ENCODE data around the gene MEF2A.

The MEF2A gene

GRCh38 chr15:99668533-99669182 lies 102.9 kb downstream of the MEF2A start:
- Histone ChIP-seq H3K36me3 (ENCODE audit: insufficient read depth, low read length) (0 out of 2 replicates have a peak, but pooled peaks cover 3% of the 10 kb centered on the region), H3K9me3 (ENCODE audit: control insufficient read depth, insufficient read depth, low read length) (no peaks in the 10 kb centered on the region), H3K4me1 (ENCODE audit: insufficient read depth, low read length) (no peaks in the 10 kb centered on the region), H3K9ac (ENCODE audit: low read depth, low read length) (no peak overlapping the region)

GRCh38 chr15:99669250-99669649 lies 103.5 kb downstream of the MEF2A start:
- 0 out of 2 replicates have a peak, but pooled peaks cover 3% of the 10 kb centered on the region for H3K36me3 ChIP-seq (ENCODE audit: insufficient read depth, low read length)
- no peaks in the 10 kb centered on the region for H3K9me3 ChIP-seq (ENCODE audit: control insufficient read depth, insufficient read depth, low read length)
- H3K9ac ChIP-seq (ENCODE audit: low read depth, low read length): no peak overlapping the region
- no peaks in the 10 kb centered on the region for H3K4me1 ChIP-seq (ENCODE audit: insufficient read depth, low read length)

GRCh38 chr15:99671926-99672635 lies 106.3 kb downstream of the MEF2A start:
- Histone ChIP-seq H3K36me3 (ENCODE audit: insufficient read depth, low read length) (0 out of 2 replicates have a peak, but pooled peaks cover 3% of the 10 kb centered on the region), H3K4me1 (ENCODE audit: insufficient read depth, low read length) (no peaks in the 10 kb centered on the region), H3K9ac (ENCODE audit: low read depth, low read length) (no peak overlapping the region), H3K9me3 (ENCODE audit: control insufficient read depth, insufficient read depth, low read length) (no peaks in the 10 kb centered on the region)

- Histone ChIP-seq H3K36me3 (ENCODE audit: insufficient read depth, low read length) (peaks cover 6% of the 10 kb centered on the region; the same call in 1 of the 2 replicates), H3K9me3 (ENCODE audit: control insufficient read depth, insufficient read depth, low read length) (no peaks in the 10 kb centered on the region), H3K4me1 (ENCODE audit: insufficient read depth, low read length) (no peaks in the 10 kb centered on the region), H3K9ac (ENCODE audit: low read depth, low read length) (no peak overlapping the region)
Observed at GRCh38 chr15:99673111-99673510, 107.3 kb downstream of the MEF2A start.

- Histone ChIP-seq H3K4me1 (ENCODE audit: insufficient read depth, low read length) (no peaks in the 10 kb centered on the region), H3K9me3 (ENCODE audit: control insufficient read depth, insufficient read depth, low read length) (no peaks in the 10 kb centered on the region), H3K9ac (ENCODE audit: low read depth, low read length) (no peak overlapping the region), H3K36me3 (ENCODE audit: insufficient read depth, low read length) (peaks cover 6% of the 10 kb centered on the region; the same call in 1 of the 2 replicates)
Observed at GRCh38 chr15:99674279-99674678, 108.5 kb downstream of the MEF2A start.

GRCh38 chr15:99677540-99678134 lies 111.9 kb downstream of the MEF2A start:
- Histone ChIP-seq H3K36me3 (ENCODE audit: insufficient read depth, low read length) (peaks cover 6% of the 10 kb centered on the region; the same call in 1 of the 2 replicates), H3K9ac (ENCODE audit: low read depth, low read length) (no peak overlapping the region), H3K4me1 (ENCODE audit: insufficient read depth, low read length) (no peaks in the 10 kb centered on the region), H3K9me3 (ENCODE audit: control insufficient read depth, insufficient read depth, low read length) (no peaks in the 10 kb centered on the region)

GRCh38 chr15:99680276-99680675 lies 114.5 kb downstream of the MEF2A start:
- Histone ChIP-seq H3K36me3 (ENCODE audit: insufficient read depth, low read length) (peaks cover 4% of the 10 kb centered on the region; the same call in 1 of the 2 replicates), H3K4me1 (ENCODE audit: insufficient read depth, low read length) (no peaks in the 10 kb centered on the region), H3K9me3 (ENCODE audit: control insufficient read depth, insufficient read depth, low read length) (peaks cover under 1% of the 10 kb centered on the region; the same call in 1 of the 2 replicates), H3K9ac (ENCODE audit: low read depth, low read length) (no peak overlapping the region)

GRCh38 chr15:99681990-99682389 lies 116.2 kb downstream of the MEF2A start:
- Histone ChIP-seq H3K9ac (ENCODE audit: low read depth, low read length) (no peak overlapping the region), H3K36me3 (ENCODE audit: insufficient read depth, low read length) (peaks cover 4% of the 10 kb centered on the region; the same call in 1 of the 2 replicates), H3K4me1 (ENCODE audit: insufficient read depth, low read length) (no peaks in the 10 kb centered on the region), H3K9me3 (ENCODE audit: control insufficient read depth, insufficient read depth, low read length) (peaks cover 3% of the 10 kb centered on the region)

GRCh38 chr15:99682455-99682854 lies 116.7 kb downstream of the MEF2A start:
- Histone ChIP-seq H3K9me3 (ENCODE audit: control insufficient read depth, insufficient read depth, low read length) (peaks cover 3% of the 10 kb centered on the region), H3K36me3 (ENCODE audit: insufficient read depth, low read length) (peaks cover 2% of the 10 kb centered on the region; the same call in 1 of the 2 replicates), H3K9ac (ENCODE audit: low read depth, low read length) (no peak overlapping the region), H3K4me1 (ENCODE audit: insufficient read depth, low read length) (no peaks in the 10 kb centered on the region)

- Histone ChIP-seq H3K4me1 (ENCODE audit: insufficient read depth, low read length) (no peaks in the 10 kb centered on the region), H3K9me3 (ENCODE audit: control insufficient read depth, insufficient read depth, low read length) (peaks cover 3% of the 10 kb centered on the region), H3K9ac (ENCODE audit: low read depth, low read length) (no peak overlapping the region), H3K36me3 (ENCODE audit: insufficient read depth, low read length) (no peaks in the 10 kb centered on the region; the same call in 1 of the 2 replicates)
Observed at GRCh38 chr15:99683000-99683670, 117.4 kb downstream of the MEF2A start.

GRCh38 chr15:99686290-99686689 lies 120.5 kb downstream of the MEF2A start:
- Histone ChIP-seq H3K4me1 (ENCODE audit: insufficient read depth, low read length) (no peaks in the 10 kb centered on the region), H3K36me3 (ENCODE audit: insufficient read depth, low read length) (no peaks in the 10 kb centered on the region; the same call in 1 of the 2 replicates), H3K9ac (ENCODE audit: low read depth, low read length) (no peak overlapping the region), H3K9me3 (ENCODE audit: control insufficient read depth, insufficient read depth, low read length) (peaks cover 3% of the 10 kb centered on the region)

GRCh38 chr15:99692825-99693224 lies 127.0 kb downstream of the MEF2A start:
- Histone ChIP-seq H3K36me3 (ENCODE audit: insufficient read depth, low read length) (no peaks in the 10 kb centered on the region; the same call in none of the 2 replicates), H3K9me3 (ENCODE audit: control insufficient read depth, insufficient read depth, low read length) (no peaks in the 10 kb centered on the region), H3K4me1 (ENCODE audit: insufficient read depth, low read length) (no peaks in the 10 kb centered on the region), H3K9ac (ENCODE audit: low read depth, low read length) (no peak overlapping the region)

- no peak overlapping the region for H3K9ac ChIP-seq (ENCODE audit: low read depth, low read length)
- H3K9me3 ChIP-seq (ENCODE audit: control insufficient read depth, insufficient read depth, low read length): no peaks in the 10 kb centered on the region
- no peaks in the 10 kb centered on the region for H3K4me1 ChIP-seq (ENCODE audit: insufficient read depth, low read length)
- H3K36me3 ChIP-seq (ENCODE audit: insufficient read depth, low read length): no peaks in the 10 kb centered on the region; the same call in 1 of the 2 replicates
Observed at GRCh38 chr15:99696096-99696495, 130.3 kb downstream of the MEF2A start.

- no peaks in the 10 kb centered on the region for H3K9me3 ChIP-seq (ENCODE audit: control insufficient read depth, insufficient read depth, low read length)
- no peaks in the 10 kb centered on the region for H3K36me3 ChIP-seq (ENCODE audit: insufficient read depth, low read length)
- H3K4me1 ChIP-seq (ENCODE audit: insufficient read depth, low read length): peaks cover 11% of the 10 kb centered on the region
- no peak overlapping the region for H3K9ac ChIP-seq (ENCODE audit: low read depth, low read length)
Observed at GRCh38 chr15:99702895-99703602, 137.3 kb downstream of the MEF2A start.

All from ES-I3 (cell line).